Astrocyte of the spinal cord (primary cell): ENCODE results near the gene GAD2.
A peak's percentile ranks its signal among the peaks of the same experiment; 100 is the strongest.
"Not testable (repeated sequence)": the region's sequence is repeated elsewhere in the genome, so short reads cannot be mapped to it uniquely, and the experiment has no call there.

Experiments
- DNase-seq: peaks from one replicate; pipeline ENCODE4 v3.0.0; 2011; ENCODE audit warnings: low read depth, low spot score
- H3K4me3 ChIP-seq: 2 replicates; pipeline ENCODE4 v1.5.1; 2011; ENCODE audit warnings: low read depth, mild to moderate bottlenecking, low read length, moderate library complexity
- CTCF ChIP-seq: IDR thresholded peaks from 2 replicates; pipeline ENCODE4 v1.5.1; 2012; ENCODE audit warnings: low read depth, mild to moderate bottlenecking, low read length, inconsistent platforms
- in situ Hi-C: cut with HindIII; loops from 2 replicates; pipeline ENCODE4 v1.10.0; 2017; ENCODE audit warnings: low sequenced_read_pairs

The GAD2 gene

GRCh38 chr10:26334232-26334931 is 117.8 kb downstream of the GAD2 start:
- DNase-seq: no peak
- TF ChIP-seq CTCF: no peak
- no peak overlapping the region for H3K4me3 ChIP-seq
- in situ Hi-C loops: no loop called here

- peak; percentile 55 for DNase-seq
- H3K4me3 ChIP-seq: no peak overlapping the region
- in situ Hi-C loops: no loop called here
- TF ChIP-seq CTCF: peak; percentile 68
These were observed 118.5 kb downstream of the GAD2 start for GRCh38 chr10:26334932-26335573.

- in situ Hi-C loops: no loop called here
- no peak for DNase-seq
- no peak for TF ChIP-seq CTCF
- no peak overlapping the region for H3K4me3 ChIP-seq
These were observed 119.1 kb downstream of the GAD2 start for GRCh38 chr10:26335574-26336093.

- no peak for TF ChIP-seq CTCF
- no peak for DNase-seq
- in situ Hi-C loops: no loop called here
- no peak overlapping the region for H3K4me3 ChIP-seq
These were observed 120.4 kb downstream of the GAD2 start for GRCh38 chr10:26336979-26337378.

GRCh38 chr10:26341701-26342100 is 125.1 kb downstream of the GAD2 start:
- no peak overlapping the region for H3K4me3 ChIP-seq
- in situ Hi-C loops: no loop called here
- DNase-seq: no peak
- TF ChIP-seq CTCF: no peak

GRCh38 chr10:26348821-26349417 is 132.3 kb downstream of the GAD2 start:
- DNase-seq, in situ Hi-C loops, H3K4me3 ChIP-seq: not testable (repeated sequence)
